Measurements from ENCODE around the gene ZNF124. TPM values are rescaled to one million over a fixed set of nuclear protein-coding genes. Genes with fewer than 3 reads are reported as not detected.

ZNF124 gene
- total RNA-seq, 3 donors from 2014 or later, result 16.8 to 54.2 (median 46.5) TPM

DNA sequence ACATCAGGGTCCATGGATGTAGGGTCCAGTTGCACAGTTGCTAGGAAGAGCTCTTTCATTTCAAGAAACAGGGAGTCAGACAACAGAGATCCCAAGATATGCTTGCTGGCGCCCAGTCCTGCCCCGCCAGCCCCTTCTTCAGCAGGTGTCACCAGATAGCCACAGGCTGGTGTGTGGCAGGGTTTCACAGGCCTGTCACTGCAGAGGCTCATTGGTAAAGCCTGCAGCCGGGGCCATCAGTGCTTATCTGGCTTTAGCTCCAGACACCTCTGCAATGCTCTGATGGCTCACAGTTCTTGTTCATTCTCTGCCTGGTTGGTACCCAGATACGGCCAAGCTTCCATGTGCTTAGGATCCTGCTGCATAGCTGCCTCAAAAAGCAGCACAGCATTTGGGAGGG is 12.4 kb upstream of the ZNF124 start:
- no peaks in the 10 kb centered on the region for H3K27me3 ChIP-seq
- no peak overlapping the region for H3K27ac ChIP-seq
- no peak overlapping the region for H3K4me3 ChIP-seq
- intact Hi-C loops (cut with DNase I; ENCODE audit: low total_unique reads), result loop anchor here (10.0 kb wide), 1 partner anchor 921 kb away; no protein-coding TSS in a partner anchor
- no peak for DNase-seq (ENCODE audit: low spot score in 2 of 2)
- no peaks in the 10 kb centered on the region for H3K4me1 ChIP-seq
- H3K9me3 ChIP-seq, result peaks cover 27 to 28% of the 10 kb centered on the region in 2 donors
- H3K36me3 ChIP-seq, result no peaks in the 10 kb centered on the region
- TF ChIP-seq, protein P1, sequence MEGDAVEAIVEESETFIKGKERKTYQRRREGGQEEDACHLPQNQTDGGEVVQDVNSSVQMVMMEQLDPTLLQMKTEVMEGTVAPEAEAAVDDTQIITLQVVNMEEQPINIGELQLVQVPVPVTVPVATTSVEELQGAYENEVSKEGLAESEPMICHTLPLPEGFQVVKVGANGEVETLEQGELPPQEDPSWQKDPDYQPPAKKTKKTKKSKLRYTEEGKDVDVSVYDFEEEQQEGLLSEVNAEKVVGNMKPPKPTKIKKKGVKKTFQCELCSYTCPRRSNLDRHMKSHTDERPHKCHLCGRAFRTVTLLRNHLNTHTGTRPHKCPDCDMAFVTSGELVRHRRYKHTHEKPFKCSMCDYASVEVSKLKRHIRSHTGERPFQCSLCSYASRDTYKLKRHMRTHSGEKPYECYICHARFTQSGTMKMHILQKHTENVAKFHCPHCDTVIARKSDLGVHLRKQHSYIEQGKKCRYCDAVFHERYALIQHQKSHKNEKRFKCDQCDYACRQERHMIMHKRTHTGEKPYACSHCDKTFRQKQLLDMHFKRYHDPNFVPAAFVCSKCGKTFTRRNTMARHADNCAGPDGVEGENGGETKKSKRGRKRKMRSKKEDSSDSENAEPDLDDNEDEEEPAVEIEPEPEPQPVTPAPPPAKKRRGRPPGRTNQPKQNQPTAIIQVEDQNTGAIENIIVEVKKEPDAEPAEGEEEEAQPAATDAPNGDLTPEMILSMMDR (IDR thresholded peaks at IDR 0.05), result no peak
- no peak for TF ChIP-seq POLR2AphosphoS5 (IDR thresholded peaks at IDR 0.05)
- TF ChIP-seq POLR2A (IDR thresholded peaks at IDR 0.05), result no peak

DNA sequence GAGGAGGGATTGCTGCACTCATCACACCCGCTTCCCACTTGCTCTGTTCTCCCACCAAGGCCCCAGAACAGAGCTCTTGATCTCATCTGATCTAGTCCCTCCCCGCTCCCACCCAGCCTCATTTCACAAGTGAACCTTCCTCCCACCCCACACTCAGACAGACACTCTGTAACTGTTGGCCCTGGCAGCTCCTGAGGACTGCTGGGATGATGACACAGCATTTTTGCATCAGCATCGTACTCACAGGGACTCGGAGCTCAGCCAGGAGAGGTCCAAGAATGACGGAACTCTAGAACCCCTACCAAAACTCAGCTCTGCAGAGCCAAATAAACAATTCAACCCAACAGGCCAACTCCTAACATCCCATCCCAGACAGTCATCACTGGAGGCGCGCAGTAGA is 11.2 kb upstream of the ZNF124 start:
- no peaks in the 10 kb centered on the region for H3K27me3 ChIP-seq
- H3K4me3 ChIP-seq, result no peak overlapping the region
- TF ChIP-seq, protein P1 (IDR thresholded peaks at IDR 0.05), result no peak
- TF ChIP-seq POLR2A (IDR thresholded peaks at IDR 0.05), result no peak
- TF ChIP-seq POLR2AphosphoS5 (IDR thresholded peaks at IDR 0.05), result no peak
- H3K27ac ChIP-seq, result no peak overlapping the region
- intact Hi-C loops (cut with DNase I; ENCODE audit: low total_unique reads), result loop anchor here (10.0 kb wide), 1 partner anchor 922 kb away; no protein-coding TSS in a partner anchor
- no peak for DNase-seq (ENCODE audit: low spot score in 2 of 2)
- no peaks in the 10 kb centered on the region for H3K4me1 ChIP-seq
- H3K36me3 ChIP-seq, result no peaks in the 10 kb centered on the region
- peaks cover 20 to 21% of the 10 kb centered on the region in 2 donors for H3K9me3 ChIP-seq

DNA sequence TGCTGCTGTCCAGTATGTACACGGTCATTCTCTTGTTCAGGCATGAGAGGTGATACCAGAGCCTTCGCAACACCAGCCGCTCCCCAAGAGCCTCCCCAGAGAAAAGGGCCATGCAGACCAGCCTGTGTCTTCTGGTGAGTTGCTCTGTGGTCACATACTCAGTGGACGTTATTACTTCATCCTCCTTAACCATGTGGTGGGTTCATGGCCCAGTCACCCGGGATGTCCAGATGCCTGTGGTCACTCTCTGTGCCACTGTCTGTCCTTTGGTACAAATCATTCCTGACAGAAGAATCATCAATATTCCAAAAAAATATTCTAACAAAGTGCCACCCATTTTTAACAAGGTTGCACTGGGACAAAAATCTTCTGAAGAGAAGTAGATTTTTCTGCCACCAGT is 8.8 kb upstream of the ZNF124 start:
- Histone ChIP-seq H3K4me3 (no peak overlapping the region), H3K4me1 (no peaks in the 10 kb centered on the region), H3K36me3 (no peaks in the 10 kb centered on the region), H3K27me3 (no peaks in the 10 kb centered on the region), H3K9me3 (peaks cover 10 to 16% of the 10 kb centered on the region in 2 donors), H3K27ac (no peak overlapping the region)
- no peak for DNase-seq (ENCODE audit: low spot score in 2 of 2)
- TF ChIP-seq, protein P1 (IDR thresholded peaks at IDR 0.05), result no peak
- intact Hi-C loops (cut with DNase I; ENCODE audit: low total_unique reads), result loop anchor here (10.0 kb wide), 1 partner anchor 924 kb away; no protein-coding TSS in a partner anchor

DNA sequence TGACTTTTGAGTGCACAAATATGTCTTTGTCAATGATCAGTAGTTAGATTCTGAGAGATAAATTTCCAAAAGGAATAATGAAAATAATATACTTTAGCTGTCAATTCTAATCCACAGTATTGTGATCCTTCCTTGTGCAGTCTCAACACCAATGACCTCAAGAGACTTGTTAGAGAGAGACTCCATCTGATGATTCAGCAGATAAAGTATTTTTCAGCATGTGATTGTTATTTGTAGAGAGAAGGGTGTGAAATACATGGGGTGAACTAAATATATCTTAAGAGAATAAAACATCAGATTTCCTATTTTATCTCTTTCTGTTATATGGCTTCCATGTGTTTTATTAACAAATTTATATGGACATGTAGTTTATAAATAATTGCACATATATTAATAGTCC is 5.9 kb upstream of the ZNF124 start:
- Histone ChIP-seq H3K27ac (no peak overlapping the region), H3K27me3 (no peaks in the 10 kb centered on the region), H3K4me1 (no peaks in the 10 kb centered on the region), H3K9me3 (no peaks in the 10 kb centered on the region), H3K4me3 (no peak overlapping the region), H3K36me3 (no peaks in the 10 kb centered on the region)
- TF ChIP-seq, protein P1 (IDR thresholded peaks at IDR 0.05), result no peak
- TF ChIP-seq POLR2AphosphoS5 (IDR thresholded peaks at IDR 0.05) (no peak), POLR2A (IDR thresholded peaks at IDR 0.05) (no peak)
- intact Hi-C loops (cut with DNase I; ENCODE audit: low total_unique reads), result no loop called here
- DNase-seq (ENCODE audit: low spot score in 2 of 2), result no peak

DNA sequence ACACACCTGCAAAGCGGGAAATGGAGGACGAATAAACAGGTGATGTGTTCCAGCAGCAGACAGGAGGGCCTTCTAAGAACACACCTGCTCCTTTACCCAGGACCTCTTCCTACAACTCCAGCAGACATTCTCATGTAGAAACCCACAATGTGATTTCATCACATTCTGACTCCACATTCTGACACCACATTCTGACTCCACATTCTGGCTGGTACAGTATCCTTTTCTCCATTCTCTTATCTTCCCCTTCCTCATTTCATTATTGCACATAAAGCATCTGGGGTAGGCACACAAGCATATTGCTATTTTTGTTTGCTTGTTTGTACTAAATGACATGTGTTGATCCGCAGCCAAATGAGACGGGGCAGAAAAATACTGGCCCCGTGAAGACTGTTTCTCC is 3.6 kb upstream of the ZNF124 start:
- Histone ChIP-seq H3K27me3 (no peaks in the 10 kb centered on the region), H3K4me3 (no peak overlapping the region), H3K27ac (no peak overlapping the region), H3K9me3 (no peaks in the 10 kb centered on the region), H3K36me3 (no peaks in the 10 kb centered on the region), H3K4me1 (no peaks in the 10 kb centered on the region)
- intact Hi-C loops (cut with DNase I; ENCODE audit: low total_unique reads), result no loop called here
- DNase-seq (ENCODE audit: low spot score in 2 of 2), result no peak
- TF ChIP-seq POLR2AphosphoS5 (IDR thresholded peaks at IDR 0.05), result no peak
- TF ChIP-seq POLR2A (IDR thresholded peaks at IDR 0.05), result no peak
- TF ChIP-seq, protein P1 (IDR thresholded peaks at IDR 0.05), result no peak
